ENCODE data around the gene CCDC144A.
"Not testable (repeated sequence)": the region's sequence is repeated elsewhere in the genome, so short reads cannot be mapped to it uniquely, and the experiment has no call there.

The CCDC144A gene

DNA sequence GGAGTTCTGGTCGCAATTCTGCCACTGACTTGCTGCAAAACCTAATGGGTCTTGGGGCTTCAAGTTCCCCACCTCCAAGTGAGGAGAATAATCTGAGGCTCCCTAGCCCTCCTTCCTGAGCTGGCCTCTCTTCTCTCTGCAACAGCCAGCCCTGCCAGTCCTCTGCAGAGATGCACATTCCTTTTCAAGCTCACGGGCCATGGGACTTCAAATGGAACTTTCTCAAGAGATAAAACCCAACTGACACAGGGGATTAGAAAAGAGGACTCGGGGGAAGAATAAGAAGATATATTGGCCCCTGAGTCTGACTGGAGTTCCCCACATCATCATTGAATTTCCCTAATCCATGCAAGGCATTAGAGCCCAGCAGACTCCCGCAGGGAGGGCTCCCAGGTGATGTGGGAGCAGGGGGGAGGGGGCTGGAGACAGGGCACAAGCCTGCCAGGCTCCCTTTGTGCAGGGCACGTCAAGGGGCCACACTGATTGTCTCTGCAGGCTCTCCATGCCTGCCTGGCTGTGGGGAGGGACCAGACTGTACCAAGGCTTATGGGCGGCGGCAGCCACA, 131.0 kb downstream of the CCDC144A start:
- no peak for DNase-seq

DNA sequence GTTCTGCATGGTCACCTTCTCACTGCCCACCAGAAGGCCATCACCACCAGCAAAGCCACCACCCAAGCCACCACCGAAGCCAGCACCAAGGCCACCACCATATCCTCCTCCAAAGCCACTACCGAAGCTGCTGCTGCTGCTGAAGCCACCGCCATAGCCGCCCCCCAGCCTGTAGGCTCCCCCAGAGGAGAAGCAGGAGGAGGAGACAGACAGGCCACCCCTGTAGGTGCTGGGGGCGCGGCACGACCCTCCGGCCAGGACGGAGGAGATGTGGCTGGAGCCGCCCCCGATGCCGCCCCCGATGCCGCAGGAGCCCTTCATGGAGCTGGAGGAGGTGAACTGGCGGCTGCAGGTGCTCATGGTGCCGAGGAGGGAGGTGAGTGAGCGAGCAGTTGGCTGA, 132.1 kb downstream of the CCDC144A start:
- not testable (repeated sequence) for DNase-seq

DNA sequence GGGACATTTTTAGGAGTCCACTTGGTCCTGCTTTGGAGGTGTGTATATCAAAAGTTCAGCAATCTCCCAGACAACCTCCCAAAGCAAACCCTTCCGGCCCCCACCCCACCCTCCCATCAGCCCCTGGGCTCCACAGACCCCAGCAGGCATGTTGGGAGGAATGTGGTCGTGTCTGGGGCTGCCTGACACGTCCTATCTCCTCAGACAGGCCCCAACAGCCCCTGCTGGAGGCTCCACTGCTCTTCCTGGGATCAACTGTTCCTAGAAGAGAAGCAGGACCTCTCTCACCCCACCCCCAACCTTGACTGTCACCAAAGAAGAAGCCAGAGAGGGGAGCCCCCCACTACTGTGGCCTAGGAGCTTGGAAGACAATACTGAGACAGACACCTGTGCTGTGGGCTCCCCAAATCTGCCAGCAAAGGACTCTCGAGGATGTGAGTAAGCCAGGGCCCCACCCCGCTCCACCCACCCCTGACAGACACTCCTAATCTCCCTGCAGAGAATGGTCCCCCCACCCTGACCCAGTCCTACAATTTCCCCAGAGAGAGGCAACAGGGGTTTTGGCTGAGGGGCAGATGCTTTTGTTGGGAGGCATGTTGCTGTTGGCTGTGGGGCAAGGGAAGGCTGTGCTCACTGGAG, 133.8 kb downstream of the CCDC144A start:
- DNase-seq: not testable (repeated sequence)
